Endodermal cell (in vitro differentiated cells): ENCODE measurements around the gene NGEF. TPM values are rescaled to one million over a fixed set of nuclear protein-coding genes. Genes with fewer than 3 reads are reported as not detected.

Source experiments
- DNase-seq: peaks from one replicate; pipeline ENCODE4 v3.0.0-alpha.2; 2017
- H3K27ac ChIP-seq: 2 replicates; pipeline ENCODE4 v1.5.1; 2013; ENCODE audit warnings: mild to moderate bottlenecking, low read depth, low read length, moderate library complexity
- H3K27me3 ChIP-seq: 2 replicates; pipeline ENCODE4 v1.6.1; 2013; ENCODE audit warnings: mild to moderate bottlenecking, low read length, moderate library complexity; ENCODE audit not compliant: insufficient read depth, control insufficient read depth, poor library complexity, severe bottlenecking
- H3K36me3 ChIP-seq: 2 replicates; pipeline ENCODE4 v1.7.0; 2013; ENCODE audit warnings: mild to moderate bottlenecking, low read length, moderate library complexity; ENCODE audit not compliant: control insufficient read depth, insufficient read depth
- H3K4me1 ChIP-seq: one replicate; pipeline ENCODE4 v1.7.0; 2013; ENCODE audit warnings: low read length; ENCODE audit not compliant: control insufficient read depth, insufficient read depth
- H3K4me3 ChIP-seq: 2 replicates; pipeline ENCODE4 v1.5.1; 2013; ENCODE audit warnings: mild to moderate bottlenecking, low read length, moderate library complexity
- H3K9ac ChIP-seq: 2 replicates; pipeline ENCODE4 v1.6.1; 2013; ENCODE audit warnings: mild to moderate bottlenecking, low read length, moderate library complexity; ENCODE audit not compliant: poor library complexity, severe bottlenecking; ENCODE audit errors: extremely low read depth
- H3K9me3 ChIP-seq: 2 replicates; pipeline ENCODE4 v1.6.1; 2013; ENCODE audit warnings: mild to moderate bottlenecking, low read length, moderate library complexity; ENCODE audit not compliant: control insufficient read depth
- H3K27ac Mint-ChIP-seq: 2 replicates; pipeline ENCODE4 v1.8.0; 2020; ENCODE audit warnings: mixed read lengths
- H3K27me3 Mint-ChIP-seq: 2 replicates; pipeline ENCODE4 v1.8.0; 2021; ENCODE audit warnings: mild to moderate bottlenecking, mixed read lengths; ENCODE audit not compliant: insufficient read depth
- H3K36me3 Mint-ChIP-seq: 2 replicates; pipeline ENCODE4 v1.8.0; 2020; ENCODE audit warnings: low read depth, mixed read lengths
- H3K4me1 Mint-ChIP-seq: 2 replicates; pipeline ENCODE4 v1.8.0; 2020; ENCODE audit warnings: mixed read lengths
- H3K4me3 Mint-ChIP-seq: 2 replicates; pipeline ENCODE4 v1.8.0; 2020; ENCODE audit warnings: mild to moderate bottlenecking, moderate library complexity, mixed read lengths
- H3K9me3 Mint-ChIP-seq: 2 replicates; pipeline ENCODE4 v1.8.0; 2020; ENCODE audit warnings: mild to moderate bottlenecking, mixed read lengths
- WGBS, 2 experiments: methylation state at CpG; one replicate each; pipeline versions ENCODE4 v1.1.5 to v1.1.7; 2013; ENCODE audit warnings: missing lambda C conversion rate in 2 of 2, mixed read lengths in 1 of 2; ENCODE audit not compliant: insufficient coverage in 1 of 2, insufficient read length in 1 of 2; 5-methylcytosine and 5-hydroxymethylcytosine counted together
- total RNA-seq, 2 donors: library from RNA; stranded (reverse); fragmentation: NEBNext Ultra II Directional in 1 of 2; extraction: Animal tissue kit (Norgen Biotek cat#: 25700) in 1 of 2; gene quantifications; 2 replicates in 1 of 2; 3 replicates in 1 of 2; pipeline ENCODE4 v1.2.1, GENCODE V29; 2021
- TF ChIP-seq, protein P1 (sequence below): fragments of 200-600 bp; sonication (generic); conservative IDR thresholded peaks from 2 replicates; pipeline ENCODE4 v1.5.0; 2021; ENCODE audit warnings: antibody characterized with exemption, mild to moderate bottlenecking

Gene NGEF
- total RNA-seq, 2 donors from 2014 or later = 1.8 to 2.9 TPM

DNA sequence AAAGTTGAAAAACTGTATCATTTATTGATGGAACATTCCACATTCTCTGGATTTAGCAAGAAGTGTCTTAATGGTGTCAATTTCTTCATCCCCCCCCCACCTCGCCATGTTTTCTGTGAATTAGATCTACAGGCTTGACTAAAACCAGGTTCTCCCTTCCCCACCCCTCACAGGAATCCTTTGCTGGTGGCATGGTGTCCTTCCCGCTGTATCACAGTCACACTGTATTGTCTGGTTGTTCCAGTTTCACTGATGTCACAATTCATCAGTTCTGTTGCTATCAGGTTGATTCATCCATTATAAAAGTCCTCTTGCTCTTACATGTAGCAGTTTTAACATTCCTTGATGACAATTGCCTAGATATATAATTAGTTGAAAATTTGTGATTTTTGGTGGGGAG, 149.1 kb downstream of the NGEF start:
- H3K27me3 ChIP-seq = no peaks in the 10 kb centered on the region
- H3K4me1 Mint-ChIP-seq = peaks cover 2% of the 10 kb centered on the region
- no peaks in the 10 kb centered on the region for H3K9me3 Mint-ChIP-seq
- H3K9ac ChIP-seq = no peak overlapping the region
- no peaks in the 10 kb centered on the region for H3K4me1 ChIP-seq
- peaks cover 21% of the 10 kb centered on the region for H3K36me3 Mint-ChIP-seq
- H3K4me3 Mint-ChIP-seq = no peak overlapping the region
- no peak for DNase-seq
- H3K9me3 ChIP-seq = no peaks in the 10 kb centered on the region
- no peak overlapping the region for H3K27ac Mint-ChIP-seq
- peaks cover 22% of the 10 kb centered on the region for H3K36me3 ChIP-seq
- TF ChIP-seq, protein P1, sequence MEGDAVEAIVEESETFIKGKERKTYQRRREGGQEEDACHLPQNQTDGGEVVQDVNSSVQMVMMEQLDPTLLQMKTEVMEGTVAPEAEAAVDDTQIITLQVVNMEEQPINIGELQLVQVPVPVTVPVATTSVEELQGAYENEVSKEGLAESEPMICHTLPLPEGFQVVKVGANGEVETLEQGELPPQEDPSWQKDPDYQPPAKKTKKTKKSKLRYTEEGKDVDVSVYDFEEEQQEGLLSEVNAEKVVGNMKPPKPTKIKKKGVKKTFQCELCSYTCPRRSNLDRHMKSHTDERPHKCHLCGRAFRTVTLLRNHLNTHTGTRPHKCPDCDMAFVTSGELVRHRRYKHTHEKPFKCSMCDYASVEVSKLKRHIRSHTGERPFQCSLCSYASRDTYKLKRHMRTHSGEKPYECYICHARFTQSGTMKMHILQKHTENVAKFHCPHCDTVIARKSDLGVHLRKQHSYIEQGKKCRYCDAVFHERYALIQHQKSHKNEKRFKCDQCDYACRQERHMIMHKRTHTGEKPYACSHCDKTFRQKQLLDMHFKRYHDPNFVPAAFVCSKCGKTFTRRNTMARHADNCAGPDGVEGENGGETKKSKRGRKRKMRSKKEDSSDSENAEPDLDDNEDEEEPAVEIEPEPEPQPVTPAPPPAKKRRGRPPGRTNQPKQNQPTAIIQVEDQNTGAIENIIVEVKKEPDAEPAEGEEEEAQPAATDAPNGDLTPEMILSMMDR = no peak
- no peak overlapping the region for H3K27ac ChIP-seq
- H3K27me3 Mint-ChIP-seq = no peaks in the 10 kb centered on the region
- no peak overlapping the region for H3K4me3 ChIP-seq
- WGBS, 2 experiments = 93% methylated on average over 2 of the region's 2 CpGs; no CpG with 5 or more reads in 1 of the 2 experiments

GRCh38 chr2:232861353-232861752, 151.7 kb downstream of the NGEF start:
- Mint-ChIP-seq H3K27ac (no peak overlapping the region), H3K9me3 (no peaks in the 10 kb centered on the region), H3K4me3 (no peak overlapping the region), H3K27me3 (no peaks in the 10 kb centered on the region), H3K36me3 (peaks cover 46% of the 10 kb centered on the region), H3K4me1 (no peaks in the 10 kb centered on the region)
- H3K9ac ChIP-seq = no peak overlapping the region
- H3K27ac ChIP-seq = no peak overlapping the region
- no peaks in the 10 kb centered on the region for H3K9me3 ChIP-seq
- H3K36me3 ChIP-seq = peaks cover 48% of the 10 kb centered on the region
- TF ChIP-seq, protein P1 = no peak
- no peak overlapping the region for H3K4me3 ChIP-seq
- peak; percentile 27 for DNase-seq
- no peaks in the 10 kb centered on the region for H3K4me1 ChIP-seq
- WGBS, 2 experiments = 94 to 100% methylated on average over 2 to 5 of the region's 5 CpGs
- no peaks in the 10 kb centered on the region for H3K27me3 ChIP-seq

DNA sequence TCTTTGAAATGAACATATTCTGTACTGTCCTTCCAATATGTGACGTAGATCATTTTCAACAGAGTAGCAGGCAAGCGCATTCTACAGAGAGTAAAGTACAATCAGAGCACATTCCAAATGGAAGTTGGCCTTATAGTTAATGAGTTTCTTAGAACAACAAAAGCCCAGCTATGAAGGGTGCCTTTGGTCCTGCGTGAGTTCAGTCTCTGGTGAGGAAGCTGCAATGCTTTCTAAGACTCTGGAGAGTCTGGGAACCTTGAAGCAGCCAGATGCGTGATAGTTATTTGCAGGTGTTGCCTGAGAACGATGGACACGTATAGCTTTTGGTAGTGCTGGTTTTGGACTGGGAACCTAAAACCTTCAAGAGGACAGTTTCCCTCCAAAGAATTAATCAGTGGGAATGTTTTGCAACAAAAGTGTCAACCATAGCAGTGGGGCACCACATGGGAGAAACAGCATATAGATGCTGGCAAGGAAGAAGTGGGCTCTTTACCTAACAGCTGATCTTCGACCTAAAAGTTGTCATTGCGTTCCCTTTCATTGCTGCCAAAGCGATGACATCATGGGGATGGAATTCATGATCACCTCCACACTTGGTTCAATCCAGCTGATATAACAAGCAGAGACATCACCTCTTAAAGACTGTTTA, 152.3 kb downstream of the NGEF start:
- Mint-ChIP-seq H3K9me3 (no peaks in the 10 kb centered on the region), H3K4me3 (no peak overlapping the region), H3K36me3 (peaks cover 50% of the 10 kb centered on the region), H3K27ac (peak overlapping the region; percentile 61), H3K27me3 (no peaks in the 10 kb centered on the region), H3K4me1 (no peaks in the 10 kb centered on the region)
- Histone ChIP-seq H3K9me3 (no peaks in the 10 kb centered on the region), H3K27me3 (no peaks in the 10 kb centered on the region), H3K9ac (no peak overlapping the region), H3K27ac (no peak overlapping the region), H3K36me3 (peaks cover 52% of the 10 kb centered on the region), H3K4me1 (no peaks in the 10 kb centered on the region), H3K4me3 (no peak overlapping the region)
- whole genome bisulfite sequencing, 2 experiments = 96% methylated on average over 9 of the region's 9 CpGs
- peak; percentile 30 for DNase-seq
- TF ChIP-seq, protein P1 = no peak
